A549 (cell line): ENCODE data around the gene CIITA. TPM values are rescaled to one million over a fixed set of nuclear protein-coding genes. Genes with fewer than 3 reads are reported as not detected.

Source experiments
- ATAC-seq, 2 experiments: fragments of 200-7000 bp in 1 of 2; fragments of >200 bp in 1 of 2; cut with Nextera tagmentation in 1 of 2; cut with Tn5 transposase in 1 of 2; 3 replicates each; pipeline versions ENCODE4 v1.8.0 to v1.9.1; 2018 to 2020; ENCODE audit warnings: mild to moderate bottlenecking in 1 of 2, moderate library complexity in 1 of 2
- CTCF ChIA-PET: fragments of 300-600 bp; sonication (Branson Sonifier 250); formaldehyde crosslinking; extraction: SDS; loops from one replicate; lab custom pipeline; 2021; ENCODE audit warnings: antibody characterized with exemption, inconsistent platforms; lab: Yijun Ruan, JAX
- POLR2A ChIA-PET: fragments of 350-600 bp; formaldehyde crosslinking; extraction: SDS; loops from one replicate; lab custom pipeline; 2021; ENCODE audit warnings: antibody characterized with exemption, inconsistent platforms; lab: Yijun Ruan, JAX
- DNase-seq, 2 experiments: peaks; one replicate each; pipeline versions ENCODE4 v3.0.0 to v3.0.0-alpha.2; 2011 to 2016; ENCODE audit warnings: low read depth in 1 of 2, low spot score in 1 of 2
- FAIRE-seq: peaks from 2 replicates; lab custom pipeline; 2011; peaks lifted over from hg19 to GRCh38; lab: Jason Lieb, UNC
- H3K27ac ChIP-seq, 2 experiments: fragments of >200 bp; sonication (Bioruptor Twin); formaldehyde crosslinking; 3 replicates each; pipeline ENCODE4 v1.5.1; 2016 to 2017
- H3K4me1 ChIP-seq: fragments of >200 bp; sonication (Bioruptor Twin); formaldehyde crosslinking; 3 replicates; pipeline ENCODE4 v1.6.1; 2016
- H3K4me2 ChIP-seq: fragments of >200 bp; sonication (Bioruptor Twin); formaldehyde crosslinking; 3 replicates; pipeline ENCODE4 v1.6.1; 2016
- H3K4me3 ChIP-seq: fragments of >200 bp; sonication (Bioruptor Twin); formaldehyde crosslinking; 3 replicates; pipeline ENCODE4 v1.5.1; 2016
- H3K9me3 ChIP-seq: fragments of >200 bp; sonication (Bioruptor Twin); formaldehyde crosslinking; 3 replicates; pipeline ENCODE4 v1.6.1; 2016
- CBX2 ChIP-seq: fragments of 200-600 bp; sonication (generic); IDR thresholded peaks from 2 replicates; pipeline ENCODE4 v1.6.1; 2016; ENCODE audit warnings: low read depth, mild to moderate bottlenecking, borderline replicate concordance
- CHD2 ChIP-seq: fragments of 150-350 bp; IDR thresholded peaks from 2 replicates; pipeline ENCODE4 v1.6.1; 2014; ENCODE audit warnings: low read length; ENCODE audit not compliant: partially characterized antibody
- CHD4 ChIP-seq: fragments of 200-600 bp; sonication (generic); IDR thresholded peaks from 2 replicates; pipeline ENCODE4 v1.6.1; 2016; ENCODE audit warnings: antibody characterized with exemption, mild to moderate bottlenecking, borderline replicate concordance
- EHF ChIP-seq: fragments of 250-450 bp; sonication (Bioruptor Pico); IDR thresholded peaks from 2 replicates; pipeline ENCODE4 v1.5.0; 2020; ENCODE audit warnings: mild to moderate bottlenecking
- EHMT2 ChIP-seq: fragments of 200-600 bp; sonication (generic); IDR thresholded peaks from 2 replicates; pipeline ENCODE4 v1.6.1; 2016; ENCODE audit warnings: antibody characterized with exemption, low read depth, mild to moderate bottlenecking, moderate library complexity
- ESRRA ChIP-seq: fragments of 150-350 bp; IDR thresholded peaks from 2 replicates; pipeline ENCODE4 v1.6.1; 2014; ENCODE audit warnings: mild to moderate bottlenecking, low read length, borderline replicate concordance
- FOXS1 ChIP-seq: fragments of 250-450 bp; sonication (Bioruptor Pico); IDR thresholded peaks from 2 replicates; pipeline ENCODE4 v1.5.0; 2020; ENCODE audit warnings: mild to moderate bottlenecking, moderate library complexity
- GATA3 ChIP-seq: IDR thresholded peaks from 2 replicates; pipeline ENCODE4 v1.6.1; 2012; ENCODE audit warnings: borderline replicate concordance
- HOXA7 ChIP-seq: fragments of 250-450 bp; sonication (Bioruptor Pico); IDR thresholded peaks from 2 replicates; pipeline ENCODE4 v1.5.0; 2020; ENCODE audit warnings: mild to moderate bottlenecking, moderate library complexity
- HOXB5 ChIP-seq: fragments of 250-450 bp; sonication (Bioruptor Pico); IDR thresholded peaks from 2 replicates; pipeline ENCODE4 v1.5.0; 2020; ENCODE audit warnings: mild to moderate bottlenecking, moderate library complexity
- KDM5A ChIP-seq: fragments of 200-600 bp; sonication (generic); IDR thresholded peaks from 2 replicates; pipeline ENCODE4 v1.6.1; 2016; ENCODE audit warnings: antibody characterized with exemption, mild to moderate bottlenecking
- MAZ ChIP-seq: fragments of 150-350 bp; IDR thresholded peaks from 2 replicates; pipeline ENCODE4 v1.6.1; 2014; ENCODE audit warnings: antibody characterized with exemption, low read depth, low read length, borderline replicate concordance
- MYC ChIP-seq: IDR thresholded peaks from 2 replicates; pipeline ENCODE4 v1.6.1; 2012; ENCODE audit warnings: mild to moderate bottlenecking, inconsistent platforms, low read length, improper control_type of control experiment, borderline replicate concordance
- NPAS2 ChIP-seq: fragments of 250-450 bp; sonication (Bioruptor Pico); IDR thresholded peaks from 2 replicates; pipeline ENCODE4 v1.8.0; 2022; ENCODE audit warnings: mild to moderate bottlenecking, moderate library complexity, borderline replicate concordance
- POLR2A ChIP-seq: IDR thresholded peaks from 2 replicates; pipeline ENCODE4 v1.6.1; 2012; ENCODE audit warnings: mild to moderate bottlenecking, low read length
- POLR2AphosphoS2 ChIP-seq: conservative IDR thresholded peaks from 2 replicates; pipeline ENCODE4 v1.6.1; 2012; ENCODE audit warnings: low read length, improper control_type of control experiment, inconsistent platforms
- RNF2 ChIP-seq: fragments of 200-600 bp; sonication (generic); IDR thresholded peaks from 2 replicates; pipeline ENCODE4 v1.6.1; 2016; ENCODE audit warnings: low read depth, mild to moderate bottlenecking, antibody characterized with exemption, moderate library complexity, borderline replicate concordance
- SMC3 ChIP-seq: fragments of >200 bp; sonication (Bioruptor Twin); formaldehyde crosslinking; IDR thresholded peaks from 3 replicates; pipeline ENCODE4 v1.6.1; 2018; ENCODE audit warnings: inconsistent platforms
- SREBF2 ChIP-seq: fragments of 450-650 bp; IDR thresholded peaks from 2 replicates; pipeline ENCODE4 v1.6.1; 2014; ENCODE audit warnings: mild to moderate bottlenecking, moderate library complexity
- TP53 ChIP-seq: fragments of 250-450 bp; sonication (Bioruptor Pico); IDR thresholded peaks from 2 replicates; pipeline ENCODE4 v1.5.0; 2021; ENCODE audit warnings: mild to moderate bottlenecking, moderate library complexity
- ZSCAN20 ChIP-seq: fragments of 250-450 bp; sonication (Bioruptor Pico); IDR thresholded peaks from 2 replicates; pipeline ENCODE4 v1.8.0; 2022; ENCODE audit warnings: mild to moderate bottlenecking, moderate library complexity
- WGBS: methylation state at CpG from one replicate; pipeline ENCODE4 v1.1.6; 2017; ENCODE audit errors: missing lambda C conversion rate; 5-methylcytosine and 5-hydroxymethylcytosine counted together
- polyA plus RNA-seq, 4 experiments: library from polyadenylated mRNA; depleted of rRNA in 3 of 4; stranded (reverse); fragments of >200 nt; fragmentation: RNase III in 1 of 4; extraction: RNeasy Plus Mini Kit Qiagen cat#74134 plus additional on column Dnase treatment in 1 of 4; gene quantifications; 2 replicates in 3 of 4; 3 replicates in 1 of 4; pipeline ENCODE4 v1.2.3, GENCODE V29; 2011 to 2017
- TF ChIP-seq, protein P1 (sequence below): fragments of 200-600 bp; sonication (generic); IDR thresholded peaks from 2 replicates; pipeline ENCODE4 v1.6.1; 2016; ENCODE audit warnings: antibody characterized with exemption, mild to moderate bottlenecking, moderate library complexity
- TF ChIP-seq, protein P2 (sequence below): fragments of 450-650 bp; IDR thresholded peaks from 2 replicates; pipeline ENCODE4 v1.6.1; 2014; ENCODE audit warnings: antibody characterized with exemption
- TF ChIP-seq, protein P3 (sequence below): IDR thresholded peaks from 2 replicates; pipeline ENCODE4 v1.6.1; 2012; ENCODE audit warnings: low read depth, borderline replicate concordance

The CIITA gene
- polyA plus RNA-seq, 2 of the 4 experiments (the other 2 are of a cell fraction) = 0.06 TPM; not detected in 1

- CTCF ChIA-PET = interaction anchor here (1.1 to 1.4 kb wide), 2 partner anchors 45 to 62 kb away, joined by 3 read pairs; no protein-coding TSS in a partner anchor
- no peak for ATAC-seq
- FAIRE-seq = no peak
- Histone ChIP-seq H3K4me2 (no peak overlapping the region), H3K4me3 (no peak overlapping the region), H3K27ac (no peak overlapping the region), H3K4me1 (no peaks in the 10 kb centered on the region), H3K9me3 (no peaks in the 10 kb centered on the region)
- POLR2A ChIA-PET = no interaction called here
- 5% methylated on average over 2 of the region's 2 CpGs for WGBS
- DNase-seq = no peak
- TF ChIP-seq, protein P1, sequence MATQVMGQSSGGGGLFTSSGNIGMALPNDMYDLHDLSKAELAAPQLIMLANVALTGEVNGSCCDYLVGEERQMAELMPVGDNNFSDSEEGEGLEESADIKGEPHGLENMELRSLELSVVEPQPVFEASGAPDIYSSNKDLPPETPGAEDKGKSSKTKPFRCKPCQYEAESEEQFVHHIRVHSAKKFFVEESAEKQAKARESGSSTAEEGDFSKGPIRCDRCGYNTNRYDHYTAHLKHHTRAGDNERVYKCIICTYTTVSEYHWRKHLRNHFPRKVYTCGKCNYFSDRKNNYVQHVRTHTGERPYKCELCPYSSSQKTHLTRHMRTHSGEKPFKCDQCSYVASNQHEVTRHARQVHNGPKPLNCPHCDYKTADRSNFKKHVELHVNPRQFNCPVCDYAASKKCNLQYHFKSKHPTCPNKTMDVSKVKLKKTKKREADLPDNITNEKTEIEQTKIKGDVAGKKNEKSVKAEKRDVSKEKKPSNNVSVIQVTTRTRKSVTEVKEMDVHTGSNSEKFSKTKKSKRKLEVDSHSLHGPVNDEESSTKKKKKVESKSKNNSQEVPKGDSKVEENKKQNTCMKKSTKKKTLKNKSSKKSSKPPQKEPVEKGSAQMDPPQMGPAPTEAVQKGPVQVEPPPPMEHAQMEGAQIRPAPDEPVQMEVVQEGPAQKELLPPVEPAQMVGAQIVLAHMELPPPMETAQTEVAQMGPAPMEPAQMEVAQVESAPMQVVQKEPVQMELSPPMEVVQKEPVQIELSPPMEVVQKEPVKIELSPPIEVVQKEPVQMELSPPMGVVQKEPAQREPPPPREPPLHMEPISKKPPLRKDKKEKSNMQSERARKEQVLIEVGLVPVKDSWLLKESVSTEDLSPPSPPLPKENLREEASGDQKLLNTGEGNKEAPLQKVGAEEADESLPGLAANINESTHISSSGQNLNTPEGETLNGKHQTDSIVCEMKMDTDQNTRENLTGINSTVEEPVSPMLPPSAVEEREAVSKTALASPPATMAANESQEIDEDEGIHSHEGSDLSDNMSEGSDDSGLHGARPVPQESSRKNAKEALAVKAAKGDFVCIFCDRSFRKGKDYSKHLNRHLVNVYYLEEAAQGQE = no peak
- TF ChIP-seq HOXB5 (CRISPR knock-in tag) (no peak), CHD4 (no peak)
Observed at GRCh38 chr16:10847176-10847575, 29.8 kb upstream of the CIITA start.

DNA sequence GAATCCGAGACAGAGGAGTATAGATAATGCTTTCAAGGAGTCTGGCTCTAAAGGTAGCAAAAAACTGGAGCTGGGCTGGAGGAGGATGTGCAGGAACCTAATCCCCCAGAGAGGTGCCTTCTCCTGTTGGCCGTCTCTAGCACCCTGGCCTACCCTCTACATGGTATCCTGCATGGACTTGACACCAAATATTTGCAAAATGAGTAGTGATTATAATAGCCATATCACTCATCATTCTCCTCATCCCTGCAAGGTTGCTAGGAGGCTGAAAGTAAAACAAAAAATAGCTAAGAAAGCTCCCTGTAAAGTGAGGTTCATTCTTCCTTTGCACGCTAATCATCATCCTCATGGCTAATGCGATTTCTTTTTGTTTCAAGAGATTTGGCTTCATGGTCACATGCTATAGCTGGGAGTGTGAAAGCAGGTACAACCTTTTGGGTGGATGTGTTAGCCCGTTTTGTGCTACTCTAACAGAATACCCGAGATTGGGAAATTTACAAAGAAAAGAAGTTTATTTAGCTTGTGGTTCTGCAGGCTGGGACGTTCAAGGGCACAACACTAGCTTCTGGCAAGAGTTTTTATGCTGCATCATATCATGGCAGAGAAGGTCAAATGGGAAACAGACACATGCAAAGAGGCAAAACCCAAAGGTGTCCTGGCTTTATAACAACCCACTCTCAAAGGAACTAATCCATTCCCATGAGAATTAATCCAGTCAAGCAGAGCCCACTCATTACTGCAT is 27.1 kb upstream of the CIITA start:
- H3K4me3 ChIP-seq = no peak overlapping the region
- H3K27ac ChIP-seq = no peak overlapping the region
- DNase-seq (no peak), FAIRE-seq (no peak), ATAC-seq (no peak)
- H3K4me2 ChIP-seq = no peak overlapping the region
- no peaks in the 10 kb centered on the region for H3K4me1 ChIP-seq
- H3K9me3 ChIP-seq = no peaks in the 10 kb centered on the region
- ChIA-PET CTCF (interaction anchor here (1.0 to 1.2 kb wide), 2 partner anchors 53 to 69 kb away, joined by 4 read pairs; no protein-coding TSS in a partner anchor), POLR2A (interaction anchor here (1.1 kb wide), 1 partner anchor 106 kb away, joined by 3 read pairs; the partner anchor contains the start of gene NUBP1)
- no peak for TF ChIP-seq SMC3
- TF ChIP-seq CBX2 = no peak
- no peak for TF ChIP-seq MAZ
- TF ChIP-seq TP53 (CRISPR knock-in tag) = no peak
- TF ChIP-seq ZSCAN20 = no peak
- no peak for TF ChIP-seq MYC
- TF ChIP-seq FOXS1 (CRISPR knock-in tag) = no peak
- TF ChIP-seq EHMT2 = no peak
- no peak for TF ChIP-seq GATA3
- no peak for TF ChIP-seq EHF (CRISPR knock-in tag)
- no peak for TF ChIP-seq ESRRA
- TF ChIP-seq POLR2A = no peak
- TF ChIP-seq SREBF2 = no peak
- WGBS = 8% methylated on average over 7 of the region's 7 CpGs

GRCh38 chr16:10850478-10850850 is 26.5 kb upstream of the CIITA start:
- H3K4me3 ChIP-seq = no peak overlapping the region
- CTCF ChIA-PET = interaction anchor here (1.0 to 1.2 kb wide), 2 partner anchors 53 to 68 kb away, joined by 4 read pairs; no protein-coding TSS in a partner anchor
- POLR2A ChIA-PET = interaction anchor here (1.1 kb wide), 1 partner anchor 106 kb away, joined by 3 read pairs; the partner anchor contains the start of gene NUBP1
- no peak for DNase-seq
- H3K4me1 ChIP-seq = no peaks in the 10 kb centered on the region
- no peak for ATAC-seq
- H3K27ac ChIP-seq = no peak overlapping the region
- H3K4me2 ChIP-seq = no peak overlapping the region
- FAIRE-seq = no peak
- WGBS = 9% methylated on average over 4 of the region's 4 CpGs
- H3K9me3 ChIP-seq = no peaks in the 10 kb centered on the region
- TF ChIP-seq CHD4 (no peak), KDM5A (no peak), POLR2A (no peak), CHD2 (no peak), RNF2 (no peak), POLR2AphosphoS2 (no peak), HOXA7 (CRISPR knock-in tag) (no peak), CBX2 (no peak), NPAS2 (no peak), MAZ (no peak)
- TF ChIP-seq, protein P2, sequence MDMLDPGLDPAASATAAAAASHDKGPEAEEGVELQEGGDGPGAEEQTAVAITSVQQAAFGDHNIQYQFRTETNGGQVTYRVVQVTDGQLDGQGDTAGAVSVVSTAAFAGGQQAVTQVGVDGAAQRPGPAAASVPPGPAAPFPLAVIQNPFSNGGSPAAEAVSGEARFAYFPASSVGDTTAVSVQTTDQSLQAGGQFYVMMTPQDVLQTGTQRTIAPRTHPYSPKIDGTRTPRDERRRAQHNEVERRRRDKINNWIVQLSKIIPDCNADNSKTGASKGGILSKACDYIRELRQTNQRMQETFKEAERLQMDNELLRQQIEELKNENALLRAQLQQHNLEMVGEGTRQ = no peak
- TF ChIP-seq, protein P3, sequence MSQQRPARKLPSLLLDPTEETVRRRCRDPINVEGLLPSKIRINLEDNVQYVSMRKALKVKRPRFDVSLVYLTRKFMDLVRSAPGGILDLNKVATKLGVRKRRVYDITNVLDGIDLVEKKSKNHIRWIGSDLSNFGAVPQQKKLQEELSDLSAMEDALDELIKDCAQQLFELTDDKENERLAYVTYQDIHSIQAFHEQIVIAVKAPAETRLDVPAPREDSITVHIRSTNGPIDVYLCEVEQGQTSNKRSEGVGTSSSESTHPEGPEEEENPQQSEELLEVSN = no peak
- TF ChIP-seq, protein P1 = no peak
